HepG2 (cell line): ENCODE results near the gene PHRF1.

Experiments used
- CHD2 ChIP-seq: IDR thresholded peaks from 2 replicates; pipeline ENCODE4 v1.6.1; 2011; ENCODE audit warnings: low read depth, low read length, improper control_type of control experiment
- FOXJ3 ChIP-seq: sonication (generic); formaldehyde crosslinking; IDR thresholded peaks from 2 replicates; pipeline ENCODE4 v1.4.0; 2020; ENCODE audit warnings: missing genetic modification reagents, mild to moderate bottlenecking, borderline replicate concordance
- MXD4 ChIP-seq: IDR thresholded peaks from 2 replicates; pipeline ENCODE4 v1.6.1; 2016; ENCODE audit warnings: mild to moderate bottlenecking, missing biosample characterization, missing genetic modification reagents
- PAX8 ChIP-seq: sonication (generic); formaldehyde crosslinking; IDR thresholded peaks from 2 replicates; pipeline ENCODE4 v1.8.0; 2022; ENCODE audit warnings: mild to moderate bottlenecking, missing genetic modification reagents, borderline replicate concordance
- PITX1 ChIP-seq: sonication (generic); formaldehyde crosslinking; IDR thresholded peaks from 2 replicates; pipeline ENCODE4 v1.5.1; 2020; ENCODE audit warnings: mild to moderate bottlenecking, missing genetic modification reagents
- POLR2AphosphoS5 ChIP-seq: IDR thresholded peaks from 2 replicates; pipeline ENCODE4 v1.6.1; 2012; ENCODE audit warnings: low read depth, low read length
- PTBP1 ChIP-seq: fragments of 200-400 bp; formaldehyde crosslinking; IDR thresholded peaks from 2 replicates; pipeline ENCODE4 v1.6.1; 2018; ENCODE audit warnings: low read length, low read depth; ENCODE audit not compliant: poor library complexity, severe bottlenecking
- ZBTB7B ChIP-seq: sonication (generic); formaldehyde crosslinking; IDR thresholded peaks from 2 replicates; pipeline ENCODE4 v1.4.0; 2020; ENCODE audit warnings: missing genetic modification reagents
- ZFX ChIP-seq: sonication (generic); formaldehyde crosslinking; IDR thresholded peaks from 2 replicates; pipeline ENCODE4 v1.4.0; 2020; ENCODE audit warnings: mild to moderate bottlenecking, low read depth, missing genetic modification reagents, moderate library complexity
- ZNF281 ChIP-seq: sonication (generic); formaldehyde crosslinking; IDR thresholded peaks from 2 replicates; pipeline ENCODE4 v1.4.0; 2020; ENCODE audit warnings: missing genetic modification reagents, borderline replicate concordance
- TF ChIP-seq, protein P1 (sequence below): IDR thresholded peaks from 2 replicates; pipeline ENCODE4 v1.6.1; 2016; ENCODE audit warnings: low read depth, missing genetic modification reagents, missing compliant biosample characterization

DNA sequence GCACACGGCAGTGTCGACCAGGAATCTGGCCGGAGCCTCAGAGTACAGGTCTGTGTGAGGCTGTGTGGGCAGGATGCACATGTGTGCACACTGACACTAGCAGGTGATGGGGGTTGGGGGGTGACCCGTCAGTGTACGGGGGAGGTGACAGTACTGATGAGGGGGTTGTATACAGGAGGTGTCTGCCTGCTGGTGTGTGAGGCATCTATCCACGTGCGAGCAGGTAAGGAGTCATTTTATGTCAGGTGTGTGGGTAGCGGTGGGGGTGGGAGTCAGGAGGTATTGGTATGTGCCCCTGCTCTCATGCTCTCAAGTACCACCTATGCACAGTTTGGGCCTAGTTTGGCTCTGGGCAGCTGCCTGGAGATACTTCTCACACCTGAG is 4.5 kb upstream of the PHRF1 start:
- TF ChIP-seq CHD2 (no peak), PAX8 (no peak), PITX1 (CRISPR knock-in tag) (no peak), FOXJ3 (no peak), ZFX (CRISPR knock-in tag) (no peak), MXD4 (no peak), ZBTB7B (no peak), PTBP1 (no peak), POLR2AphosphoS5 (no peak), ZNF281 (CRISPR knock-in tag) (no peak)
- TF ChIP-seq, protein P1, sequence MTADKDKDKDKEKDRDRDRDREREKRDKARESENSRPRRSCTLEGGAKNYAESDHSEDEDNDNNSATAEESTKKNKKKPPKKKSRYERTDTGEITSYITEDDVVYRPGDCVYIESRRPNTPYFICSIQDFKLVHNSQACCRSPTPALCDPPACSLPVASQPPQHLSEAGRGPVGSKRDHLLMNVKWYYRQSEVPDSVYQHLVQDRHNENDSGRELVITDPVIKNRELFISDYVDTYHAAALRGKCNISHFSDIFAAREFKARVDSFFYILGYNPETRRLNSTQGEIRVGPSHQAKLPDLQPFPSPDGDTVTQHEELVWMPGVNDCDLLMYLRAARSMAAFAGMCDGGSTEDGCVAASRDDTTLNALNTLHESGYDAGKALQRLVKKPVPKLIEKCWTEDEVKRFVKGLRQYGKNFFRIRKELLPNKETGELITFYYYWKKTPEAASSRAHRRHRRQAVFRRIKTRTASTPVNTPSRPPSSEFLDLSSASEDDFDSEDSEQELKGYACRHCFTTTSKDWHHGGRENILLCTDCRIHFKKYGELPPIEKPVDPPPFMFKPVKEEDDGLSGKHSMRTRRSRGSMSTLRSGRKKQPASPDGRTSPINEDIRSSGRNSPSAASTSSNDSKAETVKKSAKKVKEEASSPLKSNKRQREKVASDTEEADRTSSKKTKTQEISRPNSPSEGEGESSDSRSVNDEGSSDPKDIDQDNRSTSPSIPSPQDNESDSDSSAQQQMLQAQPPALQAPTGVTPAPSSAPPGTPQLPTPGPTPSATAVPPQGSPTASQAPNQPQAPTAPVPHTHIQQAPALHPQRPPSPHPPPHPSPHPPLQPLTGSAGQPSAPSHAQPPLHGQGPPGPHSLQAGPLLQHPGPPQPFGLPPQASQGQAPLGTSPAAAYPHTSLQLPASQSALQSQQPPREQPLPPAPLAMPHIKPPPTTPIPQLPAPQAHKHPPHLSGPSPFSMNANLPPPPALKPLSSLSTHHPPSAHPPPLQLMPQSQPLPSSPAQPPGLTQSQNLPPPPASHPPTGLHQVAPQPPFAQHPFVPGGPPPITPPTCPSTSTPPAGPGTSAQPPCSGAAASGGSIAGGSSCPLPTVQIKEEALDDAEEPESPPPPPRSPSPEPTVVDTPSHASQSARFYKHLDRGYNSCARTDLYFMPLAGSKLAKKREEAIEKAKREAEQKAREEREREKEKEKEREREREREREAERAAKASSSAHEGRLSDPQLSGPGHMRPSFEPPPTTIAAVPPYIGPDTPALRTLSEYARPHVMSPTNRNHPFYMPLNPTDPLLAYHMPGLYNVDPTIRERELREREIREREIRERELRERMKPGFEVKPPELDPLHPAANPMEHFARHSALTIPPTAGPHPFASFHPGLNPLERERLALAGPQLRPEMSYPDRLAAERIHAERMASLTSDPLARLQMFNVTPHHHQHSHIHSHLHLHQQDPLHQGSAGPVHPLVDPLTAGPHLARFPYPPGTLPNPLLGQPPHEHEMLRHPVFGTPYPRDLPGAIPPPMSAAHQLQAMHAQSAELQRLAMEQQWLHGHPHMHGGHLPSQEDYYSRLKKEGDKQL (CRISPR knock-in tag): no peak
